GM18507 (cell line): ENCODE data around the gene GTF2H2.
"Not testable (repeated sequence)": the region's sequence is repeated elsewhere in the genome, so short reads cannot be mapped to it uniquely, and the experiment has no call there.

ENCODE experiments used
- DNase-seq: peaks from one replicate; pipeline ENCODE4 v3.0.0; 2011; ENCODE audit warnings: low read depth; ENCODE audit not compliant: insufficient read length; ENCODE audit errors: extremely low spot score
- FAIRE-seq: peaks from 2 replicates; lab custom pipeline; 2011; peaks lifted over from hg19 to GRCh38; lab: Jason Lieb, UNC

The GTF2H2 gene

GRCh38 chr5:71018376-71019005 is 49.0 kb downstream of the GTF2H2 start:
- not testable (repeated sequence) for DNase-seq, FAIRE-seq

- FAIRE-seq, result no peak
- DNase-seq, result no peak
These were observed 53.3 kb downstream of the GTF2H2 start for GRCh38 chr5:71014176-71014575.

- FAIRE-seq (no peak), DNase-seq (no peak)
These were observed 53.9 kb downstream of the GTF2H2 start for GRCh38 chr5:71013575-71013974.

- FAIRE-seq (no peak), DNase-seq (no peak)
These were observed 56.2 kb downstream of the GTF2H2 start for GRCh38 chr5:71011194-71011792.

- FAIRE-seq, DNase-seq: not testable (repeated sequence)
These were observed 60.5 kb downstream of the GTF2H2 start for GRCh38 chr5:71006983-71007382.
